Liver (tissue), 9 donors: Measurements from ENCODE around the gene NAIF1. TPM values are rescaled to one million over a fixed set of nuclear protein-coding genes. Genes with fewer than 3 reads are reported as not detected.

Source experiments
- DNase-seq: peaks from one replicate; pipeline ENCODE4 v3.0.0-alpha.2; 2017; ENCODE audit warnings: low spot score
- H3K27ac ChIP-seq, 2 donors: one replicate each; pipeline ENCODE4 v1.7.0; 2013; ENCODE audit warnings: inconsistent platforms in 2 of 2, low read length in 2 of 2, control low read depth in 1 of 2, low read depth in 1 of 2, mild to moderate bottlenecking in 1 of 2
- H3K27me3 ChIP-seq, 4 donors: one replicate each; pipeline versions ENCODE4 v1.6.1 to v1.7.0; 2013; ENCODE audit warnings: low read length in 3 of 4, inconsistent platforms in 1 of 4, mild to moderate bottlenecking in 1 of 4, moderate library complexity in 1 of 4; ENCODE audit not compliant: control insufficient read depth in 4 of 4, insufficient read depth in 4 of 4
- H3K36me3 ChIP-seq, 4 donors: one replicate each; pipeline versions ENCODE4 v1.6.1 to v1.7.0; 2013; ENCODE audit warnings: low read length in 3 of 4, mild to moderate bottlenecking in 3 of 4, low read depth in 1 of 4, moderate library complexity in 1 of 4; ENCODE audit not compliant: control insufficient read depth in 4 of 4, insufficient read depth in 3 of 4
- H3K4me1 ChIP-seq, 4 donors: one replicate each; pipeline versions ENCODE4 v1.6.1 to v1.7.0; 2013; ENCODE audit warnings: low read length in 3 of 4, mild to moderate bottlenecking in 3 of 4, moderate library complexity in 1 of 4; ENCODE audit not compliant: control insufficient read depth in 4 of 4, insufficient read depth in 4 of 4
- H3K4me3 ChIP-seq, 3 donors: one replicate each; pipeline versions ENCODE4 v1.6.1 to v1.7.0; 2013; ENCODE audit warnings: low read length in 3 of 3, control low read depth in 1 of 3, low read depth in 1 of 3, mild to moderate bottlenecking in 1 of 3
- H3K9ac ChIP-seq, 2 donors: one replicate each; pipeline ENCODE4 v1.7.0; 2013; ENCODE audit warnings: low read length in 2 of 2, mild to moderate bottlenecking in 2 of 2, moderate library complexity in 2 of 2, control low read depth in 1 of 2, low read depth in 1 of 2
- H3K9me3 ChIP-seq, 4 donors: one replicate each; pipeline versions ENCODE4 v1.6.1 to v1.7.0; 2013; ENCODE audit warnings: low read length in 3 of 4; ENCODE audit not compliant: control insufficient read depth in 4 of 4
- EGR1 ChIP-seq, 2 donors: IDR thresholded peaks; 2 replicates each; pipeline ENCODE4 v1.6.1; 2016 to 2018; ENCODE audit warnings: antibody characterized with exemption in 2 of 2, low read depth in 2 of 2
- FOXA1 ChIP-seq: IDR thresholded peaks from 2 replicates; pipeline ENCODE4 v1.6.1; 2016; ENCODE audit warnings: antibody characterized with exemption
- FOXA2 ChIP-seq: IDR thresholded peaks from 2 replicates; pipeline ENCODE4 v1.6.1; 2016; ENCODE audit warnings: antibody characterized with exemption
- GABPA ChIP-seq, 2 donors: IDR thresholded peaks in 1 of 2; conservative IDR thresholded peaks in 1 of 2; 2 replicates each; pipeline ENCODE4 v1.6.1; 2016; ENCODE audit warnings: antibody characterized with exemption in 2 of 2, mild to moderate bottlenecking in 1 of 2, moderate library complexity in 1 of 2
- HNF4A ChIP-seq, 2 donors: conservative IDR thresholded peaks; 2 replicates each; pipeline ENCODE4 v1.6.1; 2016; ENCODE audit warnings: antibody characterized with exemption in 2 of 2, mild to moderate bottlenecking in 2 of 2
- HNF4G ChIP-seq: IDR thresholded peaks from 2 replicates; pipeline ENCODE4 v1.6.1; 2016; ENCODE audit warnings: antibody characterized with exemption
- JUND ChIP-seq, 2 donors: IDR thresholded peaks; 2 replicates each; pipeline ENCODE4 v1.6.1; 2016; ENCODE audit warnings: antibody characterized with exemption in 2 of 2
- MAX ChIP-seq: IDR thresholded peaks from 2 replicates; pipeline ENCODE4 v1.6.1; 2016; ENCODE audit warnings: antibody characterized with exemption
- NR2F2 ChIP-seq: IDR thresholded peaks from 2 replicates; pipeline ENCODE4 v1.6.1; 2016; ENCODE audit warnings: antibody characterized with exemption
- RAD21 ChIP-seq, 2 donors: IDR thresholded peaks; 2 replicates each; pipeline ENCODE4 v1.6.1; 2016; ENCODE audit warnings: antibody characterized with exemption in 2 of 2, mild to moderate bottlenecking in 2 of 2
- RXRA ChIP-seq, 2 donors: IDR thresholded peaks; 2 replicates each; pipeline ENCODE4 v1.6.1; 2017 to 2018; ENCODE audit warnings: antibody characterized with exemption in 2 of 2, mild to moderate bottlenecking in 1 of 2
- SP1 ChIP-seq: IDR thresholded peaks from 2 replicates; pipeline ENCODE4 v1.6.1; 2018; ENCODE audit warnings: antibody characterized with exemption, mild to moderate bottlenecking
- TAF1 ChIP-seq: conservative IDR thresholded peaks from 2 replicates; pipeline ENCODE4 v1.6.1; 2016; ENCODE audit warnings: antibody characterized with exemption, mild to moderate bottlenecking
- WGBS: extraction: QIAGEN DNeasy Blood & Tissue Kit; methylation state at CpG from one replicate; pipeline ENCODE4 v1.1.7; 2013; 5-methylcytosine and 5-hydroxymethylcytosine counted together
- polyA plus RNA-seq, 2 donors: library from polyadenylated mRNA; stranded (reverse) in 1 of 2; unstranded in 1 of 2; fragments of 200-250 nt in 1 of 2; fragments of >200 nt in 1 of 2; fragmentation: Nextera tagmentation in 1 of 2; extraction: Ambion mirVana in 1 of 2; gene quantifications; one replicate each; pipeline versions ENCODE4 v1.2.1 to v1.2.3, GENCODE V29; 2013 to 2015
- total RNA-seq, 2 donors: library from RNA; depleted of rRNA; stranded (reverse); fragments of >200 nt; gene quantifications; one replicate each; pipeline ENCODE4 v1.2.3, GENCODE V29; 2014
- TF ChIP-seq, protein P1 (sequence below): IDR thresholded peaks from 2 replicates; pipeline ENCODE4 v1.6.1; 2016; ENCODE audit warnings: antibody characterized with exemption, mild to moderate bottlenecking
- TF ChIP-seq, protein P2 (sequence below): fragments of 150-350 bp; IDR thresholded peaks from 2 replicates; pipeline ENCODE4 v1.5.1; 2017; ENCODE audit warnings: improper control_type of control experiment, low read depth, low read length; ENCODE audit not compliant: missing input control
- TF ChIP-seq, protein P3 (sequence below): IDR thresholded peaks from 2 replicates; pipeline ENCODE4 v1.6.1; 2016; ENCODE audit warnings: antibody characterized with exemption
- donor health status: healthy.
- donor health status: healthy.
- donor health status: healthy.
- donor health status: healthy.
- donor health status: healthy.

NAIF1 gene
- total and polyA plus RNA-seq, 4 donors: 2.5 to 6.5 (median 4.7) TPM

DNA sequence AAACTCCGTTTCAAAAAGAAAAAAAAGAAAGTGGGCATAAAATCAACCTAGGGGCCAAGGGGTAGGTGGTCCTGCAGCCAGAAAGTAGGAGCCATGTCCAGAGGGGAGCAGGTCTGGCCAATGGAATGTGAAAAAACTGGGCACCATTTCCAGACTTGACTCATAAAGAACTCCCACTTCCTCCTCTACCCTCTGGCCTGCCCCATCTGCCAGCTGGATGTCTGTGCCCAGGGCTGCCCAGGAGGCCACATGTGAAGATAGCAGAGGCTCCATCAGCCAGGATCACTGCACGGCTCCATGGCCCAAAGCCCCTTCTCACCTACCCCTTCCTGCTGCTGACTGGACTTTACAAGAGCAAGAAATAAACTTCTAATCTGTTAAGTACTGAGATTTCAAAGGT, 44.2 kb downstream of the NAIF1 start:
- peaks cover 2 to 13% (median 8%) of the 10 kb centered on the region in 4 donors for H3K4me1 ChIP-seq
- peak overlapping the region in 1 of 2 donors; percentile 54 for H3K27ac ChIP-seq
- 81% methylated on average over 2 of the region's 2 CpGs for WGBS
- no peaks in the 10 kb centered on the region for H3K36me3 ChIP-seq
- H3K9ac ChIP-seq: no peak overlapping the region
- TF ChIP-seq RAD21 (IDR thresholded peaks at IDR 0.05) (no peak), FOXA2 (no peak), TAF1 (no peak), SP1 (no peak), RXRA (IDR thresholded peaks at IDR 0.05) (no peak), FOXA1 (no peak), JUND (IDR thresholded peaks at IDR 0.05) (no peak), NR2F2 (no peak), EGR1 (IDR thresholded peaks at IDR 0.05; ENCODE audit: low read depth in 2 of 2) (no peak), MAX (no peak)
- TF ChIP-seq, protein P1, sequence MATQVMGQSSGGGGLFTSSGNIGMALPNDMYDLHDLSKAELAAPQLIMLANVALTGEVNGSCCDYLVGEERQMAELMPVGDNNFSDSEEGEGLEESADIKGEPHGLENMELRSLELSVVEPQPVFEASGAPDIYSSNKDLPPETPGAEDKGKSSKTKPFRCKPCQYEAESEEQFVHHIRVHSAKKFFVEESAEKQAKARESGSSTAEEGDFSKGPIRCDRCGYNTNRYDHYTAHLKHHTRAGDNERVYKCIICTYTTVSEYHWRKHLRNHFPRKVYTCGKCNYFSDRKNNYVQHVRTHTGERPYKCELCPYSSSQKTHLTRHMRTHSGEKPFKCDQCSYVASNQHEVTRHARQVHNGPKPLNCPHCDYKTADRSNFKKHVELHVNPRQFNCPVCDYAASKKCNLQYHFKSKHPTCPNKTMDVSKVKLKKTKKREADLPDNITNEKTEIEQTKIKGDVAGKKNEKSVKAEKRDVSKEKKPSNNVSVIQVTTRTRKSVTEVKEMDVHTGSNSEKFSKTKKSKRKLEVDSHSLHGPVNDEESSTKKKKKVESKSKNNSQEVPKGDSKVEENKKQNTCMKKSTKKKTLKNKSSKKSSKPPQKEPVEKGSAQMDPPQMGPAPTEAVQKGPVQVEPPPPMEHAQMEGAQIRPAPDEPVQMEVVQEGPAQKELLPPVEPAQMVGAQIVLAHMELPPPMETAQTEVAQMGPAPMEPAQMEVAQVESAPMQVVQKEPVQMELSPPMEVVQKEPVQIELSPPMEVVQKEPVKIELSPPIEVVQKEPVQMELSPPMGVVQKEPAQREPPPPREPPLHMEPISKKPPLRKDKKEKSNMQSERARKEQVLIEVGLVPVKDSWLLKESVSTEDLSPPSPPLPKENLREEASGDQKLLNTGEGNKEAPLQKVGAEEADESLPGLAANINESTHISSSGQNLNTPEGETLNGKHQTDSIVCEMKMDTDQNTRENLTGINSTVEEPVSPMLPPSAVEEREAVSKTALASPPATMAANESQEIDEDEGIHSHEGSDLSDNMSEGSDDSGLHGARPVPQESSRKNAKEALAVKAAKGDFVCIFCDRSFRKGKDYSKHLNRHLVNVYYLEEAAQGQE: no peak
- DNase-seq: no peak
- no peaks in the 10 kb centered on the region for H3K9me3 ChIP-seq
- no peak overlapping the region for H3K4me3 ChIP-seq
- no peaks in the 10 kb centered on the region for H3K27me3 ChIP-seq

- H3K27ac ChIP-seq: no peak overlapping the region
- DNase-seq: no peak
- no peaks in the 10 kb centered on the region for H3K9me3 ChIP-seq
- TF ChIP-seq EGR1 (IDR thresholded peaks at IDR 0.05; ENCODE audit: low read depth in 2 of 2) (no peak), NR2F2 (no peak)
- peaks cover 0 to 13% (median 8%) of the 10 kb centered on the region in 4 donors for H3K4me1 ChIP-seq
- 57% methylated on average over 1 of the region's 1 CpG for WGBS
- no peak overlapping the region for H3K9ac ChIP-seq
- H3K4me3 ChIP-seq: no peak overlapping the region
- no peaks in the 10 kb centered on the region for H3K36me3 ChIP-seq
- H3K27me3 ChIP-seq: no peaks in the 10 kb centered on the region
These were observed 46.0 kb downstream of the NAIF1 start for GRCh38 chr9:128021098-128021497.

DNA sequence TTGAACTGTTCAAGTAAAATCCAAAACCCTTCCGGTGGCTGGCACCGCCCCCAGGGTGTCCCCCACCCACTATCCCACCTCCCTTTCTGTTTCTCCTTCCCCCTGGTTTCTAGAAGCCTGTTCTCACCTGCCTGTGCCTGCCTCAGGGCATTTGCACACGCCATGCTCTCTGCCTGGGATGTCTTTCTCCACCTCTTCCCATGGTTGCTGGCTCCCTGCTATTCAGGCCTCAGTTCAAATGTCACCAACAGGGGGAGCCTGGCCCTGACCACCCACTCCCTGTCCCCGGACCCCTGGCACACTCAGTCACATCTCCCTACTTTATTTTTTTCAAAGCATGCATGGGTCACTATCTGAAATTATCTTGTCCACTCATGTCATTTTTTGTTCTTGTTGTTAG, 46.4 kb downstream of the NAIF1 start:
- Histone ChIP-seq H3K4me1 (peaks cover 0 to 13% (median 8%) of the 10 kb centered on the region in 4 donors), H3K27me3 (no peaks in the 10 kb centered on the region), H3K4me3 (no peak overlapping the region), H3K9ac (no peak overlapping the region), H3K27ac (no peak overlapping the region), H3K36me3 (no peaks in the 10 kb centered on the region), H3K9me3 (no peaks in the 10 kb centered on the region)
- DNase-seq: no peak
- 96% methylated on average over 4 of the region's 4 CpGs for WGBS
- TF ChIP-seq RAD21 (IDR thresholded peaks at IDR 0.05) (no peak), HNF4G (no peak), GABPA (IDR thresholded peaks at IDR 0.05 in 1 of 2, conservative IDR thresholded peaks at IDR 0.05 in 1 of 2) (no peak), TAF1 (no peak), EGR1 (IDR thresholded peaks at IDR 0.05; ENCODE audit: low read depth in 2 of 2) (no peak), HNF4A (conservative IDR thresholded peaks at IDR 0.05) (no peak), SP1 (no peak), RXRA (IDR thresholded peaks at IDR 0.05) (no peak), FOXA1 (no peak), MAX (no peak), FOXA2 (no peak), NR2F2 (no peak)
- TF ChIP-seq, protein P1: no peak
- TF ChIP-seq, protein P2, sequence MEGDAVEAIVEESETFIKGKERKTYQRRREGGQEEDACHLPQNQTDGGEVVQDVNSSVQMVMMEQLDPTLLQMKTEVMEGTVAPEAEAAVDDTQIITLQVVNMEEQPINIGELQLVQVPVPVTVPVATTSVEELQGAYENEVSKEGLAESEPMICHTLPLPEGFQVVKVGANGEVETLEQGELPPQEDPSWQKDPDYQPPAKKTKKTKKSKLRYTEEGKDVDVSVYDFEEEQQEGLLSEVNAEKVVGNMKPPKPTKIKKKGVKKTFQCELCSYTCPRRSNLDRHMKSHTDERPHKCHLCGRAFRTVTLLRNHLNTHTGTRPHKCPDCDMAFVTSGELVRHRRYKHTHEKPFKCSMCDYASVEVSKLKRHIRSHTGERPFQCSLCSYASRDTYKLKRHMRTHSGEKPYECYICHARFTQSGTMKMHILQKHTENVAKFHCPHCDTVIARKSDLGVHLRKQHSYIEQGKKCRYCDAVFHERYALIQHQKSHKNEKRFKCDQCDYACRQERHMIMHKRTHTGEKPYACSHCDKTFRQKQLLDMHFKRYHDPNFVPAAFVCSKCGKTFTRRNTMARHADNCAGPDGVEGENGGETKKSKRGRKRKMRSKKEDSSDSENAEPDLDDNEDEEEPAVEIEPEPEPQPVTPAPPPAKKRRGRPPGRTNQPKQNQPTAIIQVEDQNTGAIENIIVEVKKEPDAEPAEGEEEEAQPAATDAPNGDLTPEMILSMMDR: no peak
- TF ChIP-seq, protein P3, sequence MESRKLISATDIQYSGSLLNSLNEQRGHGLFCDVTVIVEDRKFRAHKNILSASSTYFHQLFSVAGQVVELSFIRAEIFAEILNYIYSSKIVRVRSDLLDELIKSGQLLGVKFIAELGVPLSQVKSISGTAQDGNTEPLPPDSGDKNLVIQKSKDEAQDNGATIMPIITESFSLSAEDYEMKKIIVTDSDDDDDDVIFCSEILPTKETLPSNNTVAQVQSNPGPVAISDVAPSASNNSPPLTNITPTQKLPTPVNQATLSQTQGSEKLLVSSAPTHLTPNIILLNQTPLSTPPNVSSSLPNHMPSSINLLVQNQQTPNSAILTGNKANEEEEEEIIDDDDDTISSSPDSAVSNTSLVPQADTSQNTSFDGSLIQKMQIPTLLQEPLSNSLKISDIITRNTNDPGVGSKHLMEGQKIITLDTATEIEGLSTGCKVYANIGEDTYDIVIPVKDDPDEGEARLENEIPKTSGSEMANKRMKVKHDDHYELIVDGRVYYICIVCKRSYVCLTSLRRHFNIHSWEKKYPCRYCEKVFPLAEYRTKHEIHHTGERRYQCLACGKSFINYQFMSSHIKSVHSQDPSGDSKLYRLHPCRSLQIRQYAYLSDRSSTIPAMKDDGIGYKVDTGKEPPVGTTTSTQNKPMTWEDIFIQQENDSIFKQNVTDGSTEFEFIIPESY: no peak
